ENCODE measurements around the gene RPL27A. TPM values are rescaled to one million over a fixed set of nuclear protein-coding genes. Genes with fewer than 3 reads are reported as not detected.
A peak's percentile ranks its signal among the peaks of the same experiment; 100 is the strongest.

Gene RPL27A
- total RNA-seq, 2 donors from 2014 or later: 598 to 620 TPM

- no peak overlapping the region for H3K4me3 ChIP-seq
- H3K4me1 ChIP-seq: peaks cover 0 to 77% of the 10 kb centered on the region in 2 donors
- no peaks in the 10 kb centered on the region for H3K27me3 ChIP-seq
- DNase-seq (ENCODE audit: low spot score): no peak
- no peak for TF ChIP-seq CTCF (IDR thresholded peaks at IDR 0.05)
- peak overlapping the region; percentile 83 to 94 for H3K27ac ChIP-seq
- H3K36me3 ChIP-seq: peaks cover 54% of the 10 kb centered on the region
- H3K9me3 ChIP-seq: no peaks in the 10 kb centered on the region
Observed at GRCh38 chr11:8713760-8714454, 31.3 kb downstream of the RPL27A start.

GRCh38 chr11:8714622-8715225 lies 32.1 kb downstream of the RPL27A start:
- Histone ChIP-seq H3K4me1 (peaks cover 0 to 77% of the 10 kb centered on the region in 2 donors), H3K27ac (peak overlapping the region; percentile 83 to 94), H3K36me3 (peaks cover 54% of the 10 kb centered on the region), H3K9me3 (no peaks in the 10 kb centered on the region), H3K27me3 (no peaks in the 10 kb centered on the region), H3K4me3 (no peak overlapping the region)
- DNase-seq (ENCODE audit: low spot score): no peak
- TF ChIP-seq CTCF (IDR thresholded peaks at IDR 0.05): no peak

- Histone ChIP-seq H3K36me3 (peaks cover 52% of the 10 kb centered on the region), H3K27ac (peak overlapping the region; percentile 83 to 94), H3K4me1 (peaks cover 0 to 77% of the 10 kb centered on the region in 2 donors), H3K9me3 (no peaks in the 10 kb centered on the region), H3K4me3 (no peak overlapping the region), H3K27me3 (no peaks in the 10 kb centered on the region)
- DNase-seq (ENCODE audit: low spot score): peak; percentile 73
- no peak for TF ChIP-seq CTCF (IDR thresholded peaks at IDR 0.05)
Observed at GRCh38 chr11:8715501-8715900, 32.9 kb downstream of the RPL27A start.

GRCh38 chr11:8717544-8717875 lies 34.9 kb downstream of the RPL27A start:
- DNase-seq (ENCODE audit: low spot score): no peak
- peaks cover 0 to 96% of the 10 kb centered on the region in 2 donors for H3K4me1 ChIP-seq

GRCh38 chr11:8717876-8718753 lies 35.5 kb downstream of the RPL27A start:
- Histone ChIP-seq H3K9me3 (no peaks in the 10 kb centered on the region), H3K4me1 (peaks cover 0 to 99% of the 10 kb centered on the region in 2 donors), H3K27me3 (no peaks in the 10 kb centered on the region), H3K27ac (peak overlapping the region; percentile 83 to 94), H3K36me3 (peaks cover 31% of the 10 kb centered on the region), H3K4me3 (no peak overlapping the region)
- no peak for TF ChIP-seq CTCF (IDR thresholded peaks at IDR 0.05)
- DNase-seq (ENCODE audit: low spot score): peak; percentile 76

More at GRCh38 chr11:8717544-8717875, 34.9 kb downstream of the RPL27A start:
- H3K36me3 ChIP-seq: peaks cover 36% of the 10 kb centered on the region
- H3K27ac ChIP-seq: peak overlapping the region; percentile 83 to 94
- no peak for TF ChIP-seq CTCF (IDR thresholded peaks at IDR 0.05)
- H3K9me3 ChIP-seq: no peaks in the 10 kb centered on the region
- no peaks in the 10 kb centered on the region for H3K27me3 ChIP-seq
- H3K4me3 ChIP-seq: no peak overlapping the region

Measured in right atrium auricular region (tissue), 2 donors.